Articular chondrocyte of knee joint (primary cell): Measurements from ENCODE around the gene FBXW8. TPM values are rescaled to one million over a fixed set of nuclear protein-coding genes. Genes with fewer than 3 reads are reported as not detected.

Source experiments
- total RNA-seq: library from RNA; depleted of rRNA; stranded (reverse); fragments of >200 nt; gene quantifications from 2 replicates; pipeline ENCODE4 v1.2.3, GENCODE V29; 2012

The FBXW8 gene
- 22.9 and 24.4 TPM in 2 replicates for total RNA-seq

GRCh38 chr12:116910645-116911451 is at the start of gene FBXW8:
TSS of gene FBXW8 (plus strand) at chr12:116910950. CDS start at chr12:116911038, 88 bp downstream.

GRCh38 chr12:116881325-116881876 is 29.3 kb upstream of the FBXW8 start, which contains the start of gene HRK:
TSS of gene HRK (minus strand) at chr12:116881441. CDS start at chr12:116881307, 134 bp downstream.

Other genes starting within 250 kb of the FBXW8 start
- gene SPRING1, start 172.9 kb upstream of the FBXW8 start, total RNA-seq = 22.7 and 25.9 TPM in 2 replicates
- 1.8 and 2.3 TPM in 2 replicates for gene RNFT2, start 172.6 kb upstream of the FBXW8 start, total RNA-seq
- gene HRK, start 29.5 kb upstream of the FBXW8 start, total RNA-seq = 0.13 and 0.76 TPM in 2 replicates
- not detected in 2 replicates for gene TESC, start 188.5 kb downstream of the FBXW8 start, total RNA-seq